ENCODE results near the gene SPG7.

- TF ChIP-seq TAF1 (IDR thresholded peaks at IDR 0.05; ENCODE audit: low read depth), result no peak
- no peak for TF ChIP-seq ZBTB7A (IDR thresholded peaks at IDR 0.05; ENCODE audit: low read depth)
Measured at GRCh38 chr16:89495121-89495520, 13.1 kb upstream of the SPG7 start.

Measured in Ishikawa (cell line).